ENCODE results near the gene IFT43. TPM values are rescaled to one million over a fixed set of nuclear protein-coding genes. Genes with fewer than 3 reads are reported as not detected.

The IFT43 gene
- total RNA-seq, 1 experiment from 2014 or later: 24.2 TPM

DNA sequence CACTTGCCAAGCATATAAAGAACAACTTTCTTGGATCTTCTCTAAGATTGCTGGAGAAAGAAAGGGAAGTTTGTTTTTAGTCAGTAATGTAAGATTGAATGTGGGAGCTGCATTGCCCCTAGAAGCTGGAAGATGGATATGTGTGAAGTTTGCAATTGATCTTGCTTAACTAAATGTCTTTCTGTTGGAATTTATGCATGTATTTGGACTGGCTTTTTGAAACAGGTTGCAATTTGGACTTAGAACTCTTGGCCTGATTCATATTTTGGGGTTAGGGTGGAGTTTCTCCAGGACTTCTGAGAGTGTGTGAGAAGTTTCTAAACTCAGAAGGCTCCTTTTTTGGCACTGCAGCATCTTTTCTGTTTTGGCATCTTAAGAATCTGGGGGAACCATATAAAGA, 26.4 kb downstream of the IFT43 start:
- no peak overlapping the region for H3K4me3 ChIP-seq (replicated peaks in 1 of 2; ENCODE audit: low read depth in 1 of 2, low read length in 2 of 2)
- H2AFZ ChIP-seq (ENCODE audit: low read depth, low read length, poor library complexity, severe bottlenecking): no peak overlapping the region
- DNase-seq (ENCODE audit: low read depth, low spot score) (no peak), ATAC-seq (no peak)
- BruUV-seq (replicated peaks): no TSS peak
- H3K79me2 ChIP-seq (ENCODE audit: insufficient read depth, low read length): no peaks in the 10 kb centered on the region
- no peak overlapping the region for H3K9ac ChIP-seq (ENCODE audit: low read length)
- TF ChIP-seq POLR2AphosphoS5 (IDR thresholded peaks at IDR 0.05; ENCODE audit: low read depth, low read length): no peak
- no peak for TF ChIP-seq POLR2A (IDR thresholded peaks at IDR 0.05; ENCODE audit: borderline replicate concordance, extremely low read depth, insufficient read depth, insufficient read length)
- TF ChIP-seq ZFX (IDR thresholded peaks at IDR 0.05): no peak
- TF ChIP-seq CBX3 (IDR thresholded peaks at IDR 0.05; ENCODE audit: low read depth): no peak
- TF ChIP-seq CTCF (IDR thresholded peaks at IDR 0.05 in 2 of 3, conservative IDR thresholded peaks at IDR 0.05 in 1 of 3; ENCODE audit: borderline replicate concordance in 1 of 3, insufficient read depth in 1 of 3, low read depth in 2 of 3, low read length in 2 of 3): no peak
- no peak for TF ChIP-seq YY1 (IDR thresholded peaks at IDR 0.05; ENCODE audit: extremely low read depth, insufficient replicate concordance, low read depth, low read length)
- TF ChIP-seq JUND (IDR thresholded peaks at IDR 0.05): no peak
- no peak for TF ChIP-seq ZBTB33 (IDR thresholded peaks at IDR 0.05; ENCODE audit: extremely low read depth, insufficient replicate concordance, low read length)
- TF ChIP-seq, protein P1, sequence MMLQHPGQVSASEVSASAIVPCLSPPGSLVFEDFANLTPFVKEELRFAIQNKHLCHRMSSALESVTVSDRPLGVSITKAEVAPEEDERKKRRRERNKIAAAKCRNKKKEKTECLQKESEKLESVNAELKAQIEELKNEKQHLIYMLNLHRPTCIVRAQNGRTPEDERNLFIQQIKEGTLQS (IDR thresholded peaks at IDR 0.05): no peak
- no peak for TF ChIP-seq SP1 (IDR thresholded peaks at IDR 0.05; ENCODE audit: low read depth)
- no peak for TF ChIP-seq SRF (IDR thresholded peaks at IDR 0.05; ENCODE audit: low read depth)
- no peak for TF ChIP-seq ELF1 (IDR thresholded peaks at IDR 0.05; ENCODE audit: borderline replicate concordance, low read depth)
- no peak for TF ChIP-seq FOSL1 (IDR thresholded peaks at IDR 0.05; ENCODE audit: low read depth)
- no peak for TF ChIP-seq EZH2 (IDR thresholded peaks at IDR 0.05)
- no peak for TF ChIP-seq ZNF274 (IDR thresholded peaks at IDR 0.05; ENCODE audit: low read depth, low read length)
- TF ChIP-seq EZH2phosphoT487 (IDR thresholded peaks at IDR 0.05; ENCODE audit: borderline replicate concordance): no peak
- peaks cover 3% of the 10 kb centered on the region in 2 experiments; a peak in 3 of 4 replicates for H3K36me3 ChIP-seq (ENCODE audit: control insufficient read depth in 1 of 2, insufficient read depth in 2 of 2, low read length in 2 of 2)
- H3K4me1 ChIP-seq (ENCODE audit: control insufficient read depth in 1 of 2, insufficient read depth in 2 of 2, low read length in 2 of 2): no peaks in the 10 kb centered on the region
- RAD21 ChIA-PET (ENCODE audit: low non-redundant PET in 1 of 2, low total read pairs in 2 of 2, uncharacterized antibody in 2 of 2, unreplicated experiment in 2 of 2): no interaction called here
- no peaks in the 10 kb centered on the region for H3K9me3 ChIP-seq (ENCODE audit: control insufficient read depth in 1 of 2, insufficient read depth in 1 of 2, low read depth in 1 of 2, low read length in 2 of 2)
- no peak overlapping the region for H3K27ac ChIP-seq (ENCODE audit: low read depth, low read length)
- intact Hi-C loops (cut with micrococcal nuclease): no loop called here
- no peaks in the 10 kb centered on the region for H4K20me1 ChIP-seq (ENCODE audit: insufficient read depth)
- H3K27me3 ChIP-seq (ENCODE audit: insufficient read depth, low read length): no peaks in the 10 kb centered on the region
- POLR2A ChIA-PET: no interaction called here
- H3K9me2 ChIP-seq (ENCODE audit: insufficient read depth): no peaks in the 10 kb centered on the region
- no peak overlapping the region for H3K4me2 ChIP-seq (ENCODE audit: low read length)
- CTCF ChIA-PET: no interaction called here

Data from HCT116 (cell line).